Measurements from ENCODE around the gene KBTBD3. TPM values are rescaled to one million over a fixed set of nuclear protein-coding genes. Genes with fewer than 3 reads are reported as not detected.

The KBTBD3 gene
- total RNA-seq, 4 donors from 2014 or later = 0.92 to 6.2 (median 1.9) TPM

DNA sequence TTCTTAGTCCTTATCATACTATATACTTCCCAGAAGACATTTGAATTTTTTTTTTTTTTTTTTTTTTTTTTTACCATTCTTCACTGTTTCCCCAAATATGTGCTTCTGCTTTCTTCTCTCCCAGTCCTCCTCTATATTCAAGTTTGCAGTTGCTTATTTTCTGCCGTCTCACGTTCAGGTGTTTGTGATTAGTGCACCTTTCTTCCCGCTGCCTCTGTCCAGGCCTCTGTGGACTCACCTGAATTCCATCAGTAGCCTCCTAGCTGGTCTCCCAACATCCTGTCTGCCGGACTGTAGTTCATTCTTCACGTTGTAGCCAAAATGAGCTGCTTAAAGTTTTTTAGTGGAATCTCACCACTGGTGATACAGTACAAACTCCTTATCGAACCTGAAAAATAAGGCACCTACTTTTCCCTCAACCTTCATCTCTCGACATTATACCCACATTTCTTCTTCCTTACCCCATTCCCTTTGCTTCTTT, 54.3 kb downstream of the KBTBD3 start:
- intact Hi-C loops (cut with DNase I; ENCODE audit: low total_unique reads) (loop anchor here (1.0 kb wide), 2 partner anchors 10 to 54 kb away; partner anchors contain the start of genes AASDHPPT and KBTBD3), in situ Hi-C loops (cut with MboI; ENCODE audit: low sequenced_read_pairs in 4 of 4) (loop anchor here in 3 of 4 donors (5.0 to 10.0 kb wide), 2 partner anchors 52 to 54 kb away; partner anchors contain the start of genes AASDHPPT (in 3 of the 3) and KBTBD3 (in 3 of the 3))
- H3K36me3 ChIP-seq = no peaks in the 10 kb centered on the region
- no peak for ATAC-seq
- no peak for DNase-seq
- no peaks in the 10 kb centered on the region for H3K27me3 ChIP-seq
- peak overlapping the region; percentile 70 to 87 (median 80) for H3K27ac ChIP-seq
- peak overlapping the region; percentile 60 to 92 (median 86) for H3K4me3 ChIP-seq
- H3K9me3 ChIP-seq = no peaks in the 10 kb centered on the region
- TF ChIP-seq POLR2A (IDR thresholded peaks at IDR 0.05) = no peak
- TF ChIP-seq, protein P1, sequence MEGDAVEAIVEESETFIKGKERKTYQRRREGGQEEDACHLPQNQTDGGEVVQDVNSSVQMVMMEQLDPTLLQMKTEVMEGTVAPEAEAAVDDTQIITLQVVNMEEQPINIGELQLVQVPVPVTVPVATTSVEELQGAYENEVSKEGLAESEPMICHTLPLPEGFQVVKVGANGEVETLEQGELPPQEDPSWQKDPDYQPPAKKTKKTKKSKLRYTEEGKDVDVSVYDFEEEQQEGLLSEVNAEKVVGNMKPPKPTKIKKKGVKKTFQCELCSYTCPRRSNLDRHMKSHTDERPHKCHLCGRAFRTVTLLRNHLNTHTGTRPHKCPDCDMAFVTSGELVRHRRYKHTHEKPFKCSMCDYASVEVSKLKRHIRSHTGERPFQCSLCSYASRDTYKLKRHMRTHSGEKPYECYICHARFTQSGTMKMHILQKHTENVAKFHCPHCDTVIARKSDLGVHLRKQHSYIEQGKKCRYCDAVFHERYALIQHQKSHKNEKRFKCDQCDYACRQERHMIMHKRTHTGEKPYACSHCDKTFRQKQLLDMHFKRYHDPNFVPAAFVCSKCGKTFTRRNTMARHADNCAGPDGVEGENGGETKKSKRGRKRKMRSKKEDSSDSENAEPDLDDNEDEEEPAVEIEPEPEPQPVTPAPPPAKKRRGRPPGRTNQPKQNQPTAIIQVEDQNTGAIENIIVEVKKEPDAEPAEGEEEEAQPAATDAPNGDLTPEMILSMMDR (IDR thresholded peaks at IDR 0.05 in 4 of 5, conservative IDR thresholded peaks at IDR 0.05 in 1 of 5) = no peak
- peaks cover 15 to 28% of the 10 kb centered on the region in 2 donors for H3K4me1 ChIP-seq

DNA sequence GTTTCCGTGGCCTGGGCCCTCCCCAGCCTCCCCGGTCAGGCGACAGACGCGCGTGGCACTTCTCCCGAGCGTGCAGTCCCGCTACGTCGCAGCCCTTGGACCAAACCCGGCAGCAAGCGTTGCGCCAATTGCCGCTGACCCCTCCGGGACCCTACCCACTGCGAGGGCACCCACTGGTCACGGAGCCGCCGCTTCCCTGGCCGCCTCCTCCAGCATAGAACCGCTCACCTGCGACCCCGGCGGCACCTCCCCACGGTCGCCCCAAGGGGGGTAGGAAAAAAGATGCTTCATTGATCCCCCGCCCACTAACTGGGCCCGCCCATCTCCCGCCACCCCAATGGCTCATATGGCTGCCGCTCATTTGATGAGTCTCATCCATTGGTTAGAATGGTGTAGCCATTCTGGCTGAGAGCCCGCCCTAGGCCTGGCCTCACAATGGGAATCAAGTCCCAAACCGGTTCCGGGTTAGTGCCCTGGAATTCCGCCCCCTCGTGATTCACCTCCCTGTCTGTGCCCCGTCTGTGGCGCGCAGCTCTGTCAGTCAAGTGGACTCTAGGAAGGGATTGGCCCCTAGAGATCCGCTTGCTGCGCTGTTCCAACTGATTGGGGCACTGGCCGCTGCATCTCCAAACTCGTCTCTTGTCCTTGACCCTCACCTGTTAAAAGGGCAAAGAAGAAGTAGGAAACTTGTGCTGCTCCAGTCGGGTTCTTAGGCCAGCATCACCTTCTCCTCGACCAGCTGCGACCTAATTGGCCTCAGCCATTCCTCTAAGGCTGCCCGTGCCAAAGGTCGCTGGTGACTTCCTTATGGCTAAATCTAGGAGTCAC, 55.0 kb downstream of the KBTBD3 start, which contains the start of gene MSANTD4:
TSS of gene MSANTD4 (minus strand) at position 274 of the 828 bp plus-strand sequence. CDS start 11,323 bp downstream, outside the sequence.
- intact Hi-C loops (cut with DNase I; ENCODE audit: low total_unique reads) (loop anchor here (1.0 kb wide), 2 partner anchors 9 to 55 kb away; partner anchors contain the start of genes AASDHPPT and KBTBD3), in situ Hi-C loops (cut with MboI; ENCODE audit: low sequenced_read_pairs in 4 of 4) (loop anchor here in 3 of 4 donors (5.0 to 10.0 kb wide), 2 partner anchors 53 to 55 kb away; partner anchors contain the start of genes AASDHPPT (in 3 of the 3) and KBTBD3 (in 3 of the 3))
- TF ChIP-seq, protein P1 (IDR thresholded peaks at IDR 0.05 in 4 of 5, conservative IDR thresholded peaks at IDR 0.05 in 1 of 5) = peak in 3 of 5 experiments; percentile 10 to 19 (median 16)
- peak; percentile 68 to 78 for TF ChIP-seq POLR2A (IDR thresholded peaks at IDR 0.05)
- Histone ChIP-seq H3K27ac (peak within 1 kb of the TSS; percentile 83 to 90 (median 87)), H3K27me3 (no peaks in the 10 kb centered on the region), H3K36me3 (no peaks in the 10 kb centered on the region), H3K4me1 (peaks cover 19 to 28% of the 10 kb centered on the region in 2 donors), H3K9me3 (no peaks in the 10 kb centered on the region), H3K4me3 (peak within 1 kb of the TSS; percentile 85 to 92 (median 88))
- ATAC-seq (peak; percentile 91 to 98), DNase-seq (peak; percentile 99 to 100)

DNA sequence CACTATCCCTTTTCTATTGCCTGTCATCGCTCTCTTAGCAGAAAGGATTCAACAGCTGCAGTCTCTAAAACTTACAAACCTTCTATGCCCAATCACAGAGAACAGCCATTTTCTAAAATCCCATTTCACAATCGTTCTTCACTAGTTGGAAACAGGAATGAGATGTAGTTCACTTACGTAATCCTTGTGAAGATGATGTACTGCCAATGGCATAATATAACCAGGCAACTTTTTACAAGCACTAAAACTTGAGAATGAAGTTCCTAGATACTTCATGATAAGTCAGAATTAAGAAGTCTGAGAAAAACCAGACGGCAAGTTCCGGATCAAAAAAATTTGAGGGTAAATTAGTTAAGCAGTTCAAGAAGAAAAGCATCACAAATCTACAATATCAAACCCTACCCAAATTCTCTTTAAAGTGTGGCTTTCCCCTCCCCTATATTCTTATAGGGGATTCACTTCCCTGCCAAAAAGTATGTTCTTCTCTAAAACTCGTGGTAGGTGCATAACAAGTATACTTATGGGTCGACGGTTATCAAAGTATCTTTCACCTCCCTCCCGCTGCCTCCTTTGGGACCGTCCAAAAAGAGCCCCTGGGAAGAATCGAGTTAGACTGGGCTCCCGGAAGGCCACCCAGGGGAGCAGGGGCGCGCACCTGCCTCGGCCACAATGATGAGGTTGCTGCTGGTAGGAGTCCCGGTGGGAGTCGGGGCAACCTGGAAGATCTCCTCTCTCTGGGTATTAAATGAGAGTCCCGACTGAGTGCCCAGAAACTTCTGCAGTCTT, 55.8 kb downstream of the KBTBD3 start:
- no peak for TF ChIP-seq POLR2A (IDR thresholded peaks at IDR 0.05)
- TF ChIP-seq, protein P1 (IDR thresholded peaks at IDR 0.05 in 4 of 5, conservative IDR thresholded peaks at IDR 0.05 in 1 of 5) = no peak
- peak overlapping the region; percentile 83 to 90 (median 87) for H3K27ac ChIP-seq
- intact Hi-C loops (cut with DNase I; ENCODE audit: low total_unique reads) (no loop called here), in situ Hi-C loops (cut with MboI; ENCODE audit: low sequenced_read_pairs in 4 of 4) (loop anchor here in 3 of 4 donors (5.0 to 10.0 kb wide), 2 partner anchors 53 to 56 kb away; partner anchors contain the start of genes AASDHPPT (in 3 of the 3) and KBTBD3 (in 3 of the 3))
- H3K4me3 ChIP-seq = peak overlapping the region; percentile 85 to 92 (median 88)
- H3K4me1 ChIP-seq = peaks cover 19 to 33% of the 10 kb centered on the region in 2 donors
- H3K27me3 ChIP-seq = no peaks in the 10 kb centered on the region
- DNase-seq (no peak), ATAC-seq (peak; percentile 18 to 71)
- no peaks in the 10 kb centered on the region for H3K9me3 ChIP-seq
- no peaks in the 10 kb centered on the region for H3K36me3 ChIP-seq

DNA sequence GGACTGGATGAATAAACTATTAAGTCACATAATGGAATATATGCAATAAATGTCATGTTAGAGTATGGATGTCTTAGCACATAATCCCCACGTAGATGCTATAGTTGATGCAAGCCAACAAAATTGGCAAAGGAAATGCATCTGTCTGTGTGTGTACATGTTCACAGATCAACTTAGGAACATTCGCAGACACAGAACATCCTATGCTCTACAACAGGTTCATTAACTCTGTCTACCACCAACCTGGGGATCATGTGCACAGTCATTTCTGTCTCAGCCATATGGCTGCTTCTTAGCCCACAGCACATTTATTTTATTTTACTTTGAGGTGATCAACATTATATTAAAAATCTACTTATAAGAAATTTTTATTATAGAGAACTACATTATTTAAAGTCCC, 60.1 kb downstream of the KBTBD3 start:
- intact Hi-C loops (cut with DNase I; ENCODE audit: low total_unique reads) (no loop called here), in situ Hi-C loops (cut with MboI; ENCODE audit: low sequenced_read_pairs in 4 of 4) (no loop called here)
- no peak overlapping the region for H3K4me3 ChIP-seq
- no peak for ATAC-seq
- H3K36me3 ChIP-seq = no peaks in the 10 kb centered on the region
- H3K9me3 ChIP-seq = no peaks in the 10 kb centered on the region
- TF ChIP-seq POLR2A (IDR thresholded peaks at IDR 0.05) = no peak
- TF ChIP-seq, protein P1 (IDR thresholded peaks at IDR 0.05 in 4 of 5, conservative IDR thresholded peaks at IDR 0.05 in 1 of 5) = no peak
- no peak for DNase-seq
- no peaks in the 10 kb centered on the region for H3K27me3 ChIP-seq
- peaks cover 25 to 45% of the 10 kb centered on the region in 2 donors for H3K4me1 ChIP-seq
- no peak overlapping the region for H3K27ac ChIP-seq

Measured in gastrocnemius medialis (tissue), 4 donors.